DOHH2 (cell line): Measurements from ENCODE around the gene DCX.

Experiments used
- EZH2phosphoT487 ChIP-seq: fragments of 200-600 bp; sonication (generic); IDR thresholded peaks from 2 replicates; pipeline ENCODE4 v1.6.1; 2017; ENCODE audit warnings: borderline replicate concordance, mild to moderate bottlenecking, antibody characterized with exemption, low read length, moderate library complexity, mixed read lengths
- TF ChIP-seq, protein P1 (sequence below): fragments of 200-600 bp; sonication (generic); IDR thresholded peaks from one replicate; pipeline ENCODE4 v1.5.1; 2014; ENCODE audit warnings: antibody characterized with exemption, mild to moderate bottlenecking, low read depth, low read length; ENCODE audit not compliant: poor library complexity, severe bottlenecking

DNA sequence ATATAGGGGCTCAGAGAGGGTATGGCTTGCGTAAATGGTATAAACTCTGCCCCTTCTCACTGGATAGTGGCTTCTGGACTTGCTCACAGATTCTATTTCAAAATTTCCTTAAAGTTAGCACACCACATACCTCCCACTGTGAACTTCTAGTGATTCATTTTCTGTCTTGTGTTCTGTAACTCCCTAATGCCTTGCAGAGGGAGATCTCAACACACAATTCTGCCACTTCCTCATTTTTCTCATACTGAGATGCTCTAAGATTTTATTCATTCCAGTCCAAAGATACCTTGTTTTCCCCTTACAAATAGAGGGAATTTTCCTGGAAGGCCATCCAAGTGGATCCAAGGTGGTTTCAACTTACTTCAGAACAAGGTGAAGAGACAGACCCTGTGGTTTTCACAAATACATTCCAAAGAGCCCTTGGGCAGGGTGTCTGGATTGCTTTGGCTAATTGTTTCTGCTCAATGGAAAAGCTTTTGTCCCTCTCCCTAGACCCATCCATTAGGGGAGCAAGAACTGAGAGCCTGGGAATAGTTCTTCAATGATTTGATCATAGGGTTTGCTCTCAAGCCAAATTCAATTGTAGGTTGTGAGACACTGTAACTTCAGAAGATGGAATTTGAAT is 89.6 kb downstream of the DCX start:
- TF ChIP-seq, protein P1, sequence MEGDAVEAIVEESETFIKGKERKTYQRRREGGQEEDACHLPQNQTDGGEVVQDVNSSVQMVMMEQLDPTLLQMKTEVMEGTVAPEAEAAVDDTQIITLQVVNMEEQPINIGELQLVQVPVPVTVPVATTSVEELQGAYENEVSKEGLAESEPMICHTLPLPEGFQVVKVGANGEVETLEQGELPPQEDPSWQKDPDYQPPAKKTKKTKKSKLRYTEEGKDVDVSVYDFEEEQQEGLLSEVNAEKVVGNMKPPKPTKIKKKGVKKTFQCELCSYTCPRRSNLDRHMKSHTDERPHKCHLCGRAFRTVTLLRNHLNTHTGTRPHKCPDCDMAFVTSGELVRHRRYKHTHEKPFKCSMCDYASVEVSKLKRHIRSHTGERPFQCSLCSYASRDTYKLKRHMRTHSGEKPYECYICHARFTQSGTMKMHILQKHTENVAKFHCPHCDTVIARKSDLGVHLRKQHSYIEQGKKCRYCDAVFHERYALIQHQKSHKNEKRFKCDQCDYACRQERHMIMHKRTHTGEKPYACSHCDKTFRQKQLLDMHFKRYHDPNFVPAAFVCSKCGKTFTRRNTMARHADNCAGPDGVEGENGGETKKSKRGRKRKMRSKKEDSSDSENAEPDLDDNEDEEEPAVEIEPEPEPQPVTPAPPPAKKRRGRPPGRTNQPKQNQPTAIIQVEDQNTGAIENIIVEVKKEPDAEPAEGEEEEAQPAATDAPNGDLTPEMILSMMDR = no peak
- TF ChIP-seq EZH2phosphoT487 = no peak
